GM19238 (cell line): ENCODE data around the gene LRRC74A.
"Not testable (repeated sequence)": the region's sequence is repeated elsewhere in the genome, so short reads cannot be mapped to it uniquely, and the experiment has no call there.

Experiments used
- DNase-seq: peaks from one replicate; pipeline ENCODE4 v3.0.0; 2011; ENCODE audit warnings: low spot score; ENCODE audit not compliant: insufficient read length

Gene LRRC74A

GRCh38 chr14:76884394-76884793, 58.2 kb downstream of the LRRC74A start:
- no peak for DNase-seq

GRCh38 chr14:76884853-76885276, 58.7 kb downstream of the LRRC74A start:
- DNase-seq: no peak

GRCh38 chr14:76887191-76887590, 61.0 kb downstream of the LRRC74A start:
- DNase-seq: no peak

GRCh38 chr14:76891391-76891790, 65.2 kb downstream of the LRRC74A start:
- no peak for DNase-seq

- no peak for DNase-seq
Observed at GRCh38 chr14:76894308-76894707, 68.1 kb downstream of the LRRC74A start.

GRCh38 chr14:76898006-76898405, 71.8 kb downstream of the LRRC74A start:
- not testable (repeated sequence) for DNase-seq

GRCh38 chr14:76900682-76901081, 74.5 kb downstream of the LRRC74A start:
- no peak for DNase-seq

GRCh38 chr14:76901171-76902055, 75.2 kb downstream of the LRRC74A start:
- DNase-seq: no peak

GRCh38 chr14:76902591-76902990, 76.4 kb downstream of the LRRC74A start:
- DNase-seq: no peak

- no peak for DNase-seq
Observed at GRCh38 chr14:76904100-76904739, 78.0 kb downstream of the LRRC74A start.

- DNase-seq: peak; percentile 71
Observed at GRCh38 chr14:76904740-76905569, 78.7 kb downstream of the LRRC74A start.

- DNase-seq: no peak
Observed at GRCh38 chr14:76908834-76909233, 82.6 kb downstream of the LRRC74A start.

GRCh38 chr14:76909266-76909665, 83.1 kb downstream of the LRRC74A start:
- no peak for DNase-seq

GRCh38 chr14:76910371-76910890, 84.2 kb downstream of the LRRC74A start:
- DNase-seq: no peak

GRCh38 chr14:76911473-76911872, 85.3 kb downstream of the LRRC74A start:
- no peak for DNase-seq

GRCh38 chr14:76914533-76915081, 88.4 kb downstream of the LRRC74A start:
- not testable (repeated sequence) for DNase-seq

- no peak for DNase-seq
Observed at GRCh38 chr14:76916040-76916715, 90.0 kb downstream of the LRRC74A start.

GRCh38 chr14:76917158-76917596, 91.0 kb downstream of the LRRC74A start:
- no peak for DNase-seq

GRCh38 chr14:76917745-76918255, 91.6 kb downstream of the LRRC74A start:
- DNase-seq: no peak

GRCh38 chr14:76918256-76918781, 92.1 kb downstream of the LRRC74A start:
- DNase-seq: no peak
